ENCODE measurements around the gene SPOPL.

DNA sequence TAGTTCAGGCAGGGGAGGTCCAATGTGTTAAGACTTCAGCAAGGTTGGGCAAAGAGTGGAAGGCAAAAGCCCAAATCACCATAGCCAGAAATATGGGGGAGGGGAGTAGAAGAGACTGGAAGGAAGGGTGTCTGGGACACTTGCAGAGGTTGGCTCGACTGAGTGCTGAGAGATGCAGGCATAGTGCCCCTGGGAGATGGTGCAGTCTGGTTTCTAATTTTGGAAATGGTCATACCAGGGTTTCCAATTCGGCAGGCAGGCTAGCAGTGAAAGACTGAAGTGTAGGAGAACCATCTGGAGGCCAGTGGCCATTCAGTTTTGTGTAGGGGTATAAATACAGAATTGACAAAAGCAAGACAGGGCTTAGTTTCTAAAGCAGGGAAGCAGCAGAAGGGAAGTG is 6.2 kb upstream of the SPOPL start:
- TF ChIP-seq GLIS1 (tag by site-specific recombination; IDR thresholded peaks at IDR 0.05) (no peak), MZF1 (tag by site-specific recombination; IDR thresholded peaks at IDR 0.05; ENCODE audit: borderline replicate concordance) (no peak), TCF7L2 (IDR thresholded peaks at IDR 0.05; ENCODE audit: borderline replicate concordance, low read depth, low read length) (no peak), ZNF549 (tag by site-specific recombination; IDR thresholded peaks at IDR 0.05) (no peak), MEIS1 (CRISPR knock-in tag; IDR thresholded peaks at IDR 0.05; ENCODE audit: borderline replicate concordance) (no peak), SETDB1 (IDR thresholded peaks at IDR 0.05; ENCODE audit: insufficient read length, low read length) (no peak)
- TF ChIP-seq, protein P1, sequence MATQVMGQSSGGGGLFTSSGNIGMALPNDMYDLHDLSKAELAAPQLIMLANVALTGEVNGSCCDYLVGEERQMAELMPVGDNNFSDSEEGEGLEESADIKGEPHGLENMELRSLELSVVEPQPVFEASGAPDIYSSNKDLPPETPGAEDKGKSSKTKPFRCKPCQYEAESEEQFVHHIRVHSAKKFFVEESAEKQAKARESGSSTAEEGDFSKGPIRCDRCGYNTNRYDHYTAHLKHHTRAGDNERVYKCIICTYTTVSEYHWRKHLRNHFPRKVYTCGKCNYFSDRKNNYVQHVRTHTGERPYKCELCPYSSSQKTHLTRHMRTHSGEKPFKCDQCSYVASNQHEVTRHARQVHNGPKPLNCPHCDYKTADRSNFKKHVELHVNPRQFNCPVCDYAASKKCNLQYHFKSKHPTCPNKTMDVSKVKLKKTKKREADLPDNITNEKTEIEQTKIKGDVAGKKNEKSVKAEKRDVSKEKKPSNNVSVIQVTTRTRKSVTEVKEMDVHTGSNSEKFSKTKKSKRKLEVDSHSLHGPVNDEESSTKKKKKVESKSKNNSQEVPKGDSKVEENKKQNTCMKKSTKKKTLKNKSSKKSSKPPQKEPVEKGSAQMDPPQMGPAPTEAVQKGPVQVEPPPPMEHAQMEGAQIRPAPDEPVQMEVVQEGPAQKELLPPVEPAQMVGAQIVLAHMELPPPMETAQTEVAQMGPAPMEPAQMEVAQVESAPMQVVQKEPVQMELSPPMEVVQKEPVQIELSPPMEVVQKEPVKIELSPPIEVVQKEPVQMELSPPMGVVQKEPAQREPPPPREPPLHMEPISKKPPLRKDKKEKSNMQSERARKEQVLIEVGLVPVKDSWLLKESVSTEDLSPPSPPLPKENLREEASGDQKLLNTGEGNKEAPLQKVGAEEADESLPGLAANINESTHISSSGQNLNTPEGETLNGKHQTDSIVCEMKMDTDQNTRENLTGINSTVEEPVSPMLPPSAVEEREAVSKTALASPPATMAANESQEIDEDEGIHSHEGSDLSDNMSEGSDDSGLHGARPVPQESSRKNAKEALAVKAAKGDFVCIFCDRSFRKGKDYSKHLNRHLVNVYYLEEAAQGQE (tag by site-specific recombination; IDR thresholded peaks at IDR 0.05): no peak
- TF ChIP-seq, protein P2, sequence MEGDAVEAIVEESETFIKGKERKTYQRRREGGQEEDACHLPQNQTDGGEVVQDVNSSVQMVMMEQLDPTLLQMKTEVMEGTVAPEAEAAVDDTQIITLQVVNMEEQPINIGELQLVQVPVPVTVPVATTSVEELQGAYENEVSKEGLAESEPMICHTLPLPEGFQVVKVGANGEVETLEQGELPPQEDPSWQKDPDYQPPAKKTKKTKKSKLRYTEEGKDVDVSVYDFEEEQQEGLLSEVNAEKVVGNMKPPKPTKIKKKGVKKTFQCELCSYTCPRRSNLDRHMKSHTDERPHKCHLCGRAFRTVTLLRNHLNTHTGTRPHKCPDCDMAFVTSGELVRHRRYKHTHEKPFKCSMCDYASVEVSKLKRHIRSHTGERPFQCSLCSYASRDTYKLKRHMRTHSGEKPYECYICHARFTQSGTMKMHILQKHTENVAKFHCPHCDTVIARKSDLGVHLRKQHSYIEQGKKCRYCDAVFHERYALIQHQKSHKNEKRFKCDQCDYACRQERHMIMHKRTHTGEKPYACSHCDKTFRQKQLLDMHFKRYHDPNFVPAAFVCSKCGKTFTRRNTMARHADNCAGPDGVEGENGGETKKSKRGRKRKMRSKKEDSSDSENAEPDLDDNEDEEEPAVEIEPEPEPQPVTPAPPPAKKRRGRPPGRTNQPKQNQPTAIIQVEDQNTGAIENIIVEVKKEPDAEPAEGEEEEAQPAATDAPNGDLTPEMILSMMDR (tag by site-specific recombination; IDR thresholded peaks at IDR 0.05): no peak
- TF ChIP-seq, protein P3, sequence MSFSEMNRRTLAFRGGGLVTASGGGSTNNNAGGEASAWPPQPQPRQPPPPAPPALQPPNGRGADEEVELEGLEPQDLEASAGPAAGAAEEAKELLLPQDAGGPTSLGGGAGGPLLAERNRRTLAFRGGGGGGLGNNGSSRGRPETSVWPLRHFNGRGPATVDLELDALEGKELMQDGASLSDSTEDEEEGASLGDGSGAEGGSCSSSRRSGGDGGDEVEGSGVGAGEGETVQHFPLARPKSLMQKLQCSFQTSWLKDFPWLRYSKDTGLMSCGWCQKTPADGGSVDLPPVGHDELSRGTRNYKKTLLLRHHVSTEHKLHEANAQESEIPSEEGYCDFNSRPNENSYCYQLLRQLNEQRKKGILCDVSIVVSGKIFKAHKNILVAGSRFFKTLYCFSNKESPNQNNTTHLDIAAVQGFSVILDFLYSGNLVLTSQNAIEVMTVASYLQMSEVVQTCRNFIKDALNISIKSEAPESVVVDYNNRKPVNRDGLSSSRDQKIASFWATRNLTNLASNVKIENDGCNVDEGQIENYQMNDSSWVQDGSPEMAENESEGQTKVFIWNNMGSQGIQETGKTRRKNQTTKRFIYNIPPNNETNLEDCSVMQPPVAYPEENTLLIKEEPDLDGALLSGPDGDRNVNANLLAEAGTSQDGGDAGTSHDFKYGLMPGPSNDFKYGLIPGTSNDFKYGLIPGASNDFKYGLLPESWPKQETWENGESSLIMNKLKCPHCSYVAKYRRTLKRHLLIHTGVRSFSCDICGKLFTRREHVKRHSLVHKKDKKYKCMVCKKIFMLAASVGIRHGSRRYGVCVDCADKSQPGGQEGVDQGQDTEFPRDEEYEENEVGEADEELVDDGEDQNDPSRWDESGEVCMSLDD (tag by site-specific recombination; IDR thresholded peaks at IDR 0.05): no peak
- TF ChIP-seq, protein P4, sequence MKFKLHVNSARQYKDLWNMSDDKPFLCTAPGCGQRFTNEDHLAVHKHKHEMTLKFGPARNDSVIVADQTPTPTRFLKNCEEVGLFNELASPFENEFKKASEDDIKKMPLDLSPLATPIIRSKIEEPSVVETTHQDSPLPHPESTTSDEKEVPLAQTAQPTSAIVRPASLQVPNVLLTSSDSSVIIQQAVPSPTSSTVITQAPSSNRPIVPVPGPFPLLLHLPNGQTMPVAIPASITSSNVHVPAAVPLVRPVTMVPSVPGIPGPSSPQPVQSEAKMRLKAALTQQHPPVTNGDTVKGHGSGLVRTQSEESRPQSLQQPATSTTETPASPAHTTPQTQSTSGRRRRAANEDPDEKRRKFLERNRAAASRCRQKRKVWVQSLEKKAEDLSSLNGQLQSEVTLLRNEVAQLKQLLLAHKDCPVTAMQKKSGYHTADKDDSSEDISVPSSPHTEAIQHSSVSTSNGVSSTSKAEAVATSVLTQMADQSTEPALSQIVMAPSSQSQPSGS (tag by site-specific recombination; IDR thresholded peaks at IDR 0.05; ENCODE audit: low read depth): no peak
- TF ChIP-seq, protein P5, sequence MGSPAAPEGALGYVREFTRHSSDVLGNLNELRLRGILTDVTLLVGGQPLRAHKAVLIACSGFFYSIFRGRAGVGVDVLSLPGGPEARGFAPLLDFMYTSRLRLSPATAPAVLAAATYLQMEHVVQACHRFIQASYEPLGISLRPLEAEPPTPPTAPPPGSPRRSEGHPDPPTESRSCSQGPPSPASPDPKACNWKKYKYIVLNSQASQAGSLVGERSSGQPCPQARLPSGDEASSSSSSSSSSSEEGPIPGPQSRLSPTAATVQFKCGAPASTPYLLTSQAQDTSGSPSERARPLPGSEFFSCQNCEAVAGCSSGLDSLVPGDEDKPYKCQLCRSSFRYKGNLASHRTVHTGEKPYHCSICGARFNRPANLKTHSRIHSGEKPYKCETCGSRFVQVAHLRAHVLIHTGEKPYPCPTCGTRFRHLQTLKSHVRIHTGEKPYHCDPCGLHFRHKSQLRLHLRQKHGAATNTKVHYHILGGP (tag by site-specific recombination; IDR thresholded peaks at IDR 0.05): no peak
